HK-2 (cell line): ENCODE data around the gene CTNNB1.

Experiments used
- DNase-seq: peaks from one replicate; pipeline ENCODE4 v3.0.0-alpha.2; 2018; ENCODE audit not compliant: unreplicated experiment

CTNNB1 gene

DNA sequence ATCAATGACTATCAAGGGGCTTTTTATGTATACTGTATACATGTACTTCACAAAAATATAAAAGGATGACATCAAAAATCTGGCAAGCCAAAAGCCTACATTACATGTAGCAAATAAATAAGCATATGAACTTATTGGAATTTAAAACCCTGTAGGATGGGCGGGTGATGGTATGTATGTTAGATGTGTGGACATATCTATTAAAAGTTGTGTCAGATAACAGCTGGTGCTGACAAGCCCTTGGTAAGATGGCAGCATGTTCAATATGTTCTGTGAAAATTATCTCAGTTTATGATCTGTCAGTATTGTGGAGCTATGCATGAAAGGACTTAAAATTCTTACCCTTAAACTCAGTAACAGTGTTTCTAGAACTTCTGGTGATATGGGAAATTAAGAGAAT, 20.1 kb downstream of the CTNNB1 start:
- no peak for DNase-seq

GRCh38 chr3:41220906-41221677, 21.8 kb downstream of the CTNNB1 start:
- DNase-seq: no peak

- DNase-seq: no peak
Observed at GRCh38 chr3:41222012-41222411, 22.7 kb downstream of the CTNNB1 start.

GRCh38 chr3:41222501-41222900, 23.2 kb downstream of the CTNNB1 start:
- DNase-seq: no peak

- no peak for DNase-seq
Observed at GRCh38 chr3:41223078-41223477, 23.8 kb downstream of the CTNNB1 start.

- no peak for DNase-seq
Observed at GRCh38 chr3:41223691-41224090, 24.4 kb downstream of the CTNNB1 start.

- no peak for DNase-seq
Observed at GRCh38 chr3:41224120-41224806, 25.0 kb downstream of the CTNNB1 start.

DNA sequence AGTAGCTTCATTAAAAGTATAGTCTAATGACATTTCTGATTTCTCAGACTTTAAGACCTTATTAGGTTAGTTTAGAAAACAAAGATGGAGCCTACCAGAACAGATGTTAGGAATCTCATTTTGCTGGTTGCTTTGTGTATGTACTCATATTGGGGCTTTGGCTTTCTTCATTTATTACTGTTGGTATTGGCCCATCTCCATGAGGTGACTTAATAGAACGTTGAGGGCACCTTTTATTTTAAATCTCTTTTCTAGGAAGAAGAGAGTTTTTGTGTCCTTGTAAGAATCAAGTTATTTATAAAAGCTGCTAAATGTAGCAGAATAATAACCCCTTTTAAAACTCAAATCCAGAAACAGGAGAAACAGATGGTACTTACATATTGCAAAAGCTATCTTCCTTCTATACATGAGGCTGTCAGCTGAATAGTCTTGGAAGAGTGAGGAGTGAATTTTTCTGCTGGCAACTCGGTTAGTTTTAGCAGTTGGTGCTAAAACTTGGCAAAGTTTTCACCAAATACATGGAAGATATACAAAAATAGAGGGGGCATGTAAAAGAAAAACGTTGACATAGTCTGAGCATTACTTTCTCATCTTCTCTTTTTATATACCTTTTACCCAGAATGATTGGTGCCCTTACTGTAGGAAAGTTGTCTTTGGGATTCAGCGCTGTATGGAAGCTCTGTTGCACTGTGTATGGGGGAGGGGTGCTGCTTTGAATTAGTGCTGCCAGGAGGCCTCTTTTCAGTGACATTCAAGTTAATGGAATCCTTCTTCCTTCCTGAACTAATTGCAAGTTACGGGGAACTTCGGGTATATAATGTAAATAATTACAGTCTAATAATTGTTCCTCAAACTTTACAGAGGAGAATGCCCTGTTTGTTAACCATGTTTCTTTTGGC, 35.8 kb downstream of the CTNNB1 start:
- no peak for DNase-seq

- DNase-seq: no peak
Observed at GRCh38 chr3:41236228-41236627, 36.9 kb downstream of the CTNNB1 start.

GRCh38 chr3:41237907-41238306, 38.6 kb downstream of the CTNNB1 start:
- no peak for DNase-seq

- no peak for DNase-seq
Observed at GRCh38 chr3:41239587-41239986, 40.3 kb downstream of the CTNNB1 start.

- no peak for DNase-seq
Observed at GRCh38 chr3:41241161-41241560, 41.9 kb downstream of the CTNNB1 start.

GRCh38 chr3:41241800-41242571, 42.7 kb downstream of the CTNNB1 start:
- no peak for DNase-seq

DNA sequence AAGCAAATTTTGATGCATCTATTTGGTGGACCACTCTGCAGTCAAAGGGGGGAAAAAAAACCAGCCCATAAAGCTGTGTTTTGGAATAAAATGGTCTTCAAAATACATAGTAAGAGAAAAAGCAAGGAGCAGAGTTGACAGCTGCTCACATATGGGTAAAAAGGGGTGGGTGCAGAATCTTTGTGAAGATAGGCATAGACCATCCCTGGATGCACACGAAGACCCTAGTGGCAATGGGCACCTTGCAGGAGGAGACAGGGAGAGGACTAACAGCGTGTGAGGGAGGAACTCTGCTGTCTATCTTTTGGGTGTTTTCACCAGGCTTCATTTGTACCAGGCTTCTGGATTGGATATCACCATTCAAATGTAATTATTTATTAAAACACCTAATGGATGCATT, 43.9 kb downstream of the CTNNB1 start:
- no peak for DNase-seq

- no peak for DNase-seq
Observed at GRCh38 chr3:41244620-41245336, 45.5 kb downstream of the CTNNB1 start.

DNA sequence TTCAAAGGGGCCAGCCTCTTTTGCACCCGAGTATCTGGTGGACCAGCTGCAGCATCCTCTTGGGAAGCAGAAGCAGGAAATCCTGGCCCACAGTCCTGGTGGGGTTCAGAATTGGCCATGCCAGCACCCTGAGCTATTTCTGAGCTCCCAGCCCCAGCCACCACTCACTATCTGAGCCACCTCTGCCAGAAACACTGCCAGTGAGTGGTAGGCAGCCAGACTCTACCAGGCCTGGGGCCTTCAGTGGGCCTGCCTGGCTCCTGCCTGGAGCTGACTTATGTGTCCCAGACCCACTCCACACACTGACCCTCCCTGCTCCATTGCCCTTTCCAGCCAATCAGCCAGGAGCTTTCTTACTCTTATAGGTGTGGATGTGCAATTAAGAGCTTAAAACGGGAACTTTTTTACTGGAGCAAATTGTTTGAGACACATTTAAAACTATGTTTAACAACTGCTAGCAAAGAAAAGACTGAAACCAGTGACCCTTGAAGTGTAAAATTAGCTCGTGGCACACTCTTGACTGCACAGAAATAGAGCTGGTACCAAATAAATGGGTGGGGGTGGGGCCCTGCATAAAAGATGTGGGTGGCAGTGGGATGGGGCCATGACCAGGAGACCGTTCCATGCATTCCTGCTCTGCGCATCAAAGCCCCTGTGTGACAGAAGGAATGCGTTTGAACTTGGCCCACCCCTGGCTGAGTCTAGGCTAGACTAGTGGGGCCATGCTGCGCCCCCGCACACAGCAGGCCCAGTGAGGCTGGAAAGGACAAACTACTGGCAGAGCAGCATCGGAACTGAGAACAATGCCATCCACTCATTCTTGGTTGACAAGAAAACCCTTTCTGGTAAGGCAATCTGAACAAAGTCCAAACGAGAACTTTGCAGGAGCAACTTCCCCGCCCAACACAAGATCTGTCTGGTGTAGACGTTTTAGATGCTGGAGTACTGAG, 48.0 kb downstream of the CTNNB1 start:
- no peak for DNase-seq

- DNase-seq: no peak
Observed at GRCh38 chr3:41248525-41248924, 49.2 kb downstream of the CTNNB1 start.

DNA sequence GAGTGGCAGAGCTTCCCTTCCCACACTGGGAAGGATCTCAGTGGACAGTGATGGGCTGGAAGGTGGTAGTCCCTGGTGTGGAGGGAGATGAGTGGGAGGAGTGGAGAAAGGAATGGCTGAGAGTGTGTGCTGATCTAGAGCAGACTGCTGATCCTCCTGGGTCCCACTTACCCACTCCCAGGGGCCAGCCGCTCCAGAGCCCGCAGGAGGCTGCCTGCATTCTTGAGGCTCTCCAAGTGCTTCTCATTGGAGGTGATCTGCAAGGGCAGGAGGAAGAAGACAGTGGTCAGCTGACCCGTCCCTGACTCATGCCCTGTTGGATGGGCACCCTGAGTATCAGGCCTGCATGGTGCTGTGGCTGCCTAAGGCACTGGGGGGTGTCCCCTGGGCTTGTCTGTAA, 50.0 kb downstream of the CTNNB1 start:
- no peak for DNase-seq

DNA sequence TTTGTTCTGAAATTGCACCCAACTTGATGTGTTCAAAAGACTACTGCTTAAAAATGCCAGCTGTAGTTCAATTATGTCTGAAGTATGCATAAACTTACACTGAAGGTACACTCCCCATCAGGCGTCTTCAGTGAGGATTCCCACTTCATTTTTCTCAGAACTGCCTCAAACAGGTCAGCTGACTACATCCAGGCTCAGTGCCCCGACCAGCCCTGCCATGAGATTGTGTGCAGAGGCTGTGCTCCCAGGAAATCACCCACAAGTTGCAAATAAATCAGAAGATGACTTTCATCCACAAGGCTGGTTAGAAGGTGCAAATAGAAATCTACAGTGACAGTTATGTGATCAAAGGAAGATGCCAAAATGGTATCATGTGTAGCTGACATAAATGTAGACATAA, 51.5 kb downstream of the CTNNB1 start:
- no peak for DNase-seq

DNA sequence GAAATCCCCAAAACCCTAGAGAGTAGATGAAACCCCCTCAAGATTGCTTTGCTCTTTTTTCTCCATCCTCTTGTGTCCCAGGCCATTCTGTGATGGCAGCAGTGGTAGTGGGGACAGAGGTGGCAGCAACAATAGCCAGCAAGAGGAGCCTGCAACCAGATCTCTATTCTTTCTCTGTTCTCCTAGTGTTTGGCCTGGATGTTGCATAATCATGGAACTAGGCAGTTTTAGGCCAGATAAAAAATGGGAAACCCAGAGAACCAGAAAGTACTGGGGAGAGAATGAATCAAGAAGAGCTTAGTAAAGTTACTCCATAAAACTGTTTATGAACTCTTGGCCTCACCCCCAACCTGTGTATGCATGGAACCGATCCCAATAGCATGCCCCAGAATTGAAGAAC, 52.3 kb downstream of the CTNNB1 start:
- DNase-seq: no peak
